K562 (cell line): Measurements from ENCODE around the gene TMEM266. TPM values are rescaled to one million over a fixed set of nuclear protein-coding genes. Genes with fewer than 3 reads are reported as not detected.

Experiments
- CREM ChIP-seq: IDR thresholded peaks from 2 replicates; pipeline ENCODE4 v1.6.1; 2014; ENCODE audit warnings: antibody characterized with exemption, low read depth
- HMGN3 ChIP-seq: IDR thresholded peaks from 2 replicates; pipeline ENCODE4 v1.6.1; 2011; ENCODE audit warnings: borderline replicate concordance, low read depth, mild to moderate bottlenecking, mixed read lengths, low read length; ENCODE audit not compliant: insufficient read length; ENCODE audit errors: extremely low read depth
- JUN ChIP-seq, 2 experiments: sonication (generic) in 1 of 2; formaldehyde crosslinking in 1 of 2; IDR thresholded peaks; 2 replicates each; pipeline versions ENCODE4 v1.6.1 to v1.8.0; 2012 to 2022; ENCODE audit warnings: borderline replicate concordance in 2 of 2, mild to moderate bottlenecking in 2 of 2, improper control_type of control experiment in 1 of 2, low read depth in 1 of 2, low read length in 1 of 2, missing genetic modification reagents in 1 of 2
- KHSRP ChIP-seq: fragments of 450-650 bp; IDR thresholded peaks from 2 replicates; pipeline ENCODE4 v1.6.1; 2017
- PHB ChIP-seq: fragments of 250-450 bp; sonication (Bioruptor Pico); IDR thresholded peaks from 2 replicates; pipeline ENCODE4 v1.5.0; 2021
- RBM15 ChIP-seq: fragments of 200-400 bp; formaldehyde crosslinking; IDR thresholded peaks from 2 replicates; pipeline ENCODE4 v1.6.1; 2018; ENCODE audit warnings: mild to moderate bottlenecking, low read length, moderate library complexity; ENCODE audit not compliant: insufficient read depth
- RFX5 ChIP-seq: IDR thresholded peaks from 2 replicates; pipeline ENCODE4 v1.6.1; 2011; ENCODE audit warnings: low read depth, mild to moderate bottlenecking, improper control_type of control experiment, low read length
- STAT5B ChIP-seq: fragments of 250-450 bp; sonication (Bioruptor Pico); IDR thresholded peaks from 2 replicates; pipeline ENCODE4 v1.8.0; 2021; ENCODE audit warnings: mild to moderate bottlenecking, inconsistent platforms
- TCF7 ChIP-seq: sonication (generic); IDR thresholded peaks from 2 replicates; pipeline ENCODE4 v1.6.1; 2016; ENCODE audit warnings: antibody characterized with exemption, borderline replicate concordance
- XRCC3 ChIP-seq: fragments of 450-650 bp; IDR thresholded peaks from 2 replicates; pipeline ENCODE4 v1.6.1; 2017; ENCODE audit warnings: mild to moderate bottlenecking, moderate library complexity
- ZBTB1 ChIP-seq: sonication (generic); formaldehyde crosslinking; IDR thresholded peaks from 2 replicates; pipeline ENCODE4 v1.8.1; 2023; ENCODE audit warnings: missing genetic modification reagents, low read depth, mild to moderate bottlenecking, borderline replicate concordance
- ZKSCAN1 ChIP-seq: fragments of 150-350 bp; IDR thresholded peaks from 2 replicates; pipeline ENCODE4 v1.6.1; 2016; ENCODE audit warnings: low read depth, low read length
- ZNF3 ChIP-seq: fragments of 250-450 bp; sonication (Bioruptor Pico); IDR thresholded peaks from 2 replicates; pipeline ENCODE4 v1.5.0; 2021; ENCODE audit warnings: mild to moderate bottlenecking, moderate library complexity
- ZNF764 ChIP-seq: fragments of 250-450 bp; sonication (Bioruptor Pico); IDR thresholded peaks from 2 replicates; pipeline ENCODE4 v1.4.0; 2020; ENCODE audit warnings: low read depth, mild to moderate bottlenecking, moderate library complexity
- polyA plus RNA-seq, 8 experiments: library from polyadenylated mRNA; depleted of rRNA in 4 of 8; stranded (reverse) in 5 of 8; unstranded in 3 of 8; fragments of >200 nt; fragmentation: Nextera tagmentation in 2 of 8; fragmentation: Illumina TruSeq in 1 of 8; extraction: Ambion mirVana in 2 of 8; extraction: Trizol in 1 of 8; gene quantifications; 2 replicates each; pipeline versions ENCODE4 v1.2.1 to v1.2.3, GENCODE V29; 2011 to 2014; ENCODE audit warnings: inconsistent platforms in 1 of 8, missing spikeins in 1 of 8
- total RNA-seq, 7 experiments: library from RNA; depleted of rRNA in 6 of 7; stranded (reverse); fragments of >200 nt in 6 of 7; fragmentation: Illumina TruSeq in 2 of 7; extraction: Trizol in 2 of 7; gene quantifications; 2 replicates each; pipeline versions ENCODE4 v1.2.1 to v1.2.3, GENCODE V29; 2011 to 2021; ENCODE audit warnings: low replicate concordance in 1 of 7
- TF ChIP-seq, protein P1 (sequence below), 2 experiments: IDR thresholded peaks in 1 of 2; conservative IDR thresholded peaks in 1 of 2; 2 replicates each; pipeline ENCODE4 v1.6.1; 2016; ENCODE audit warnings: low read depth in 2 of 2, mild to moderate bottlenecking in 1 of 2, missing compliant biosample characterization in 1 of 2, missing genetic modification characterization in 1 of 2, moderate library complexity in 1 of 2
- TF ChIP-seq, protein P2 (sequence below), 2 experiments: IDR thresholded peaks; 2 replicates each; pipeline ENCODE4 v1.6.1; 2012; ENCODE audit warnings: improper control_type of control experiment in 2 of 2, low read depth in 2 of 2, low read length in 2 of 2, borderline replicate concordance in 1 of 2
- TF ChIP-seq, protein P3 (sequence below), 2 experiments: fragments of 200-800 bp in 1 of 2; sonication (Bioruptor generic) in 1 of 2; sonication (generic) in 1 of 2; formaldehyde crosslinking in 1 of 2; IDR thresholded peaks in 1 of 2; conservative IDR thresholded peaks in 1 of 2; 2 replicates each; pipeline versions ENCODE4 v1.5.0 to v1.6.1; 2016 to 2020; ENCODE audit warnings: missing compliant biosample characterization in 1 of 2, missing genetic modification characterization in 1 of 2, missing genetic modification reagents in 1 of 2

The TMEM266 gene
- total and polyA plus RNA-seq, 9 of the 15 experiments (the other 6 are each of a cell fraction or from before 2014, with no cell fraction given) = not detected

DNA sequence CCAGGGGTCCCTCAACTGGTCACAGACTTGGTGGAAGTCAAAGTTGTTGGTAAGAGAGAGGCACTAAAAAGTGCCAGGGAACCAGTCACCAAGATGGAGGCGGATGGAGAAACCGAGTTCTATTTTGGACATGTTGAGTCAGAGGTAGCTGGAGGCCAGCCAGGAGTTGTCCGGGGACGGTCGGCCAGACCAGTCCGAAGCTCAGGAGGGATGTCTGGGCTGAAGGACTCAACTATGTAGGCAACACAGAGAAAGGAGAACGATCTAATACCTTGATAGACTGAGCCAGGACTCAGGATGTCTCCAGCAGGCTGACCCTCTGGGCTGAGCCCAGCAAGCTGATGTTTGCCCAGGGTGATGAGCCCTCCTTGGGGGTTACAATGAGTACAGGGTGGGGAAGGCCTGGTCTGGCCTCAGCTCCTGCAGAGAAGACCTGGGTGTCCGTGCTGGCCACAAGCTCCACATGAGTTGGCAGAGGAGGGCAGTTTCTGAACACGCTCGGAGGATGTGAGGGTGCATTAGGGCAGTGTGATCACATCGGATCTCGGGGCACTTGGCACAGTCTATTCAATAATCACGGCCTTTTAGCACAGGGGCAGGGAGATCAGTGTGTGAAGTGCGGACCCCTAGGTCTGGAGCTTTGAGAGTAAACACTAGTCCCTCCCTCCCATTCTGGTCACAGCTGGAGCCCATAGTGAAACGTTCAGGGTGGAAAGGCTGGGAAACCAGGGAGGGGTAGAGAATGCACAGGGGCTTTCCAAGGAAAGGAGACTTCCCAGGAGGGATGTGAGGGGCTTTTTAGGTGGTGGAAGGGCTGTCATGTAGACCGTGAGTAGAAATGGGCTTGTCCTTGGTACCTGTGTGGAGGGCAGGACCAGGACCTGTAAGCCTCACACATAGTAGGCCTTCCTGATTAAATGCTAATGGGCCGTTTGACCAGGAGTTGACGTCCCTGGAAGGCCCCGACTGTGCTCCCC is 139.6 kb downstream of the TMEM266 start (continued):
- TF ChIP-seq ZBTB1 (CRISPR knock-in tag) (no peak), JUN (IDR thresholded peaks at IDR 0.05; ENCODE audit: borderline replicate concordance, low read depth, low read length) (peak; percentile 31; the same call in 1 of the 2 replicates), JUN (CRISPR knock-in tag; IDR thresholded peaks at IDR 0.05; ENCODE audit: borderline replicate concordance) (no peak), STAT5B (no peak), XRCC3 (no peak), RFX5 (no peak), CREM (no peak), RBM15 (no peak), HMGN3 (no peak), ZKSCAN1 (peak; percentile 67; the same call in 1 of the 2 replicates), KHSRP (no peak), ZNF764 (CRISPR knock-in tag) (no peak), ZNF3 (CRISPR knock-in tag) (no peak), PHB (CRISPR knock-in tag) (no peak), TCF7 (no peak)
- TF ChIP-seq, protein P1, sequence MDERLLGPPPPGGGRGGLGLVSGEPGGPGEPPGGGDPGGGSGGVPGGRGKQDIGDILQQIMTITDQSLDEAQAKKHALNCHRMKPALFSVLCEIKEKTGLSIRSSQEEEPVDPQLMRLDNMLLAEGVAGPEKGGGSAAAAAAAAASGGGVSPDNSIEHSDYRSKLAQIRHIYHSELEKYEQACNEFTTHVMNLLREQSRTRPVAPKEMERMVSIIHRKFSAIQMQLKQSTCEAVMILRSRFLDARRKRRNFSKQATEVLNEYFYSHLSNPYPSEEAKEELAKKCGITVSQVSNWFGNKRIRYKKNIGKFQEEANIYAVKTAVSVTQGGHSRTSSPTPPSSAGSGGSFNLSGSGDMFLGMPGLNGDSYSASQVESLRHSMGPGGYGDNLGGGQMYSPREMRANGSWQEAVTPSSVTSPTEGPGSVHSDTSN (CRISPR knock-in tag; IDR thresholded peaks at IDR 0.05; ENCODE audit: low read depth) = no peak
- TF ChIP-seq, protein P1 (tag; conservative IDR thresholded peaks at IDR 0.05; ENCODE audit: low read depth) = no peak
- TF ChIP-seq, protein P2, sequence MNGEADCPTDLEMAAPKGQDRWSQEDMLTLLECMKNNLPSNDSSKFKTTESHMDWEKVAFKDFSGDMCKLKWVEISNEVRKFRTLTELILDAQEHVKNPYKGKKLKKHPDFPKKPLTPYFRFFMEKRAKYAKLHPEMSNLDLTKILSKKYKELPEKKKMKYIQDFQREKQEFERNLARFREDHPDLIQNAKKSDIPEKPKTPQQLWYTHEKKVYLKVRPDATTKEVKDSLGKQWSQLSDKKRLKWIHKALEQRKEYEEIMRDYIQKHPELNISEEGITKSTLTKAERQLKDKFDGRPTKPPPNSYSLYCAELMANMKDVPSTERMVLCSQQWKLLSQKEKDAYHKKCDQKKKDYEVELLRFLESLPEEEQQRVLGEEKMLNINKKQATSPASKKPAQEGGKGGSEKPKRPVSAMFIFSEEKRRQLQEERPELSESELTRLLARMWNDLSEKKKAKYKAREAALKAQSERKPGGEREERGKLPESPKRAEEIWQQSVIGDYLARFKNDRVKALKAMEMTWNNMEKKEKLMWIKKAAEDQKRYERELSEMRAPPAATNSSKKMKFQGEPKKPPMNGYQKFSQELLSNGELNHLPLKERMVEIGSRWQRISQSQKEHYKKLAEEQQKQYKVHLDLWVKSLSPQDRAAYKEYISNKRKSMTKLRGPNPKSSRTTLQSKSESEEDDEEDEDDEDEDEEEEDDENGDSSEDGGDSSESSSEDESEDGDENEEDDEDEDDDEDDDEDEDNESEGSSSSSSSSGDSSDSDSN (IDR thresholded peaks at IDR 0.05; ENCODE audit: borderline replicate concordance in 1 of 2, low read depth in 2 of 2, low read length in 2 of 2) = peak; percentile 52 to 93; a peak in 2 of 4 replicates
- TF ChIP-seq, protein P3, sequence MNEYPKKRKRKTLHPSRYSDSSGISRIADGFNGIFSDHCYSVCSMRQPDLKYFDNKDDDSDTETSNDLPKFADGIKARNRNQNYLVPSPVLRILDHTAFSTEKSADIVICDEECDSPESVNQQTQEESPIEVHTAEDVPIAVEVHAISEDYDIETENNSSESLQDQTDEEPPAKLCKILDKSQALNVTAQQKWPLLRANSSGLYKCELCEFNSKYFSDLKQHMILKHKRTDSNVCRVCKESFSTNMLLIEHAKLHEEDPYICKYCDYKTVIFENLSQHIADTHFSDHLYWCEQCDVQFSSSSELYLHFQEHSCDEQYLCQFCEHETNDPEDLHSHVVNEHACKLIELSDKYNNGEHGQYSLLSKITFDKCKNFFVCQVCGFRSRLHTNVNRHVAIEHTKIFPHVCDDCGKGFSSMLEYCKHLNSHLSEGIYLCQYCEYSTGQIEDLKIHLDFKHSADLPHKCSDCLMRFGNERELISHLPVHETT (CRISPR knock-in tag; conservative IDR thresholded peaks at IDR 0.05 in 1 of 2, IDR thresholded peaks at IDR 0.05 in 1 of 2) = no peak
